CD4-positive, alpha-beta T cell (primary cell): Measurements from ENCODE around the gene PSENEN. TPM values are rescaled to one million over a fixed set of nuclear protein-coding genes. Genes with fewer than 3 reads are reported as not detected.
"Not testable (repeated sequence)": the region's sequence is repeated elsewhere in the genome, so short reads cannot be mapped to it uniquely, and the experiment has no call there.

Experiments used
- ATAC-seq: fragments of 200-7000 bp; cut with Tn5 transposase; one replicate; pipeline ENCODE4 v1.10.0; 2022; ENCODE audit warnings: mild to moderate bottlenecking; ENCODE audit not compliant: poor library complexity
- CTCF ChIA-PET: fragments of 350-600 bp; sonication (Branson Sonifier 250); formaldehyde crosslinking; loops from one replicate; lab custom pipeline; 2021; ENCODE audit warnings: antibody characterized with exemption, inconsistent platforms; lab: Charles Lee
- POLR2A ChIA-PET: fragments of 350-600 bp; sonication (Branson Sonifier 250); formaldehyde crosslinking; loops from one replicate; lab custom pipeline; 2021; ENCODE audit warnings: antibody characterized with exemption, inconsistent platforms; lab: Charles Lee
- DNase-seq, 14 experiments: peaks; one replicate each; pipeline ENCODE4 v3.0.0-alpha.2; 2013 to 2020; ENCODE audit warnings: mixed read lengths in 2 of 14
- H3K27ac ChIP-seq, 2 donors: one replicate each; pipeline versions ENCODE4 v1.5.1 to v1.7.0; 2013; ENCODE audit warnings: low read length in 2 of 2, low read depth in 1 of 2, mild to moderate bottlenecking in 1 of 2
- H3K27me3 ChIP-seq, 2 experiments: 1 replicate in 1 of 2; 2 replicates in 1 of 2; pipeline versions ENCODE4 v1.6.1 to v1.7.0; 2013; ENCODE audit warnings: low read length in 2 of 2, control low read depth in 1 of 2, mild to moderate bottlenecking in 1 of 2, moderate library complexity in 1 of 2; ENCODE audit not compliant: insufficient read depth in 2 of 2, control insufficient read depth in 1 of 2
- H3K36me3 ChIP-seq: one replicate; pipeline ENCODE4 v1.6.1; 2013; ENCODE audit warnings: low read length, control low read depth; ENCODE audit not compliant: insufficient read depth
- H3K4me1 ChIP-seq: one replicate; pipeline ENCODE4 v1.6.1; 2013; ENCODE audit warnings: low read length, control low read depth; ENCODE audit not compliant: insufficient read depth
- H3K4me3 ChIP-seq: one replicate; pipeline ENCODE4 v1.5.1; 2013; ENCODE audit warnings: mild to moderate bottlenecking, low read length, moderate library complexity
- H3K9me3 ChIP-seq, 2 experiments: 1 replicate in 1 of 2; 2 replicates in 1 of 2; pipeline versions ENCODE4 v1.6.1 to v1.7.0; 2013; ENCODE audit warnings: low read length in 2 of 2, mild to moderate bottlenecking in 2 of 2, control low read depth in 1 of 2, moderate library complexity in 1 of 2; ENCODE audit not compliant: control insufficient read depth in 1 of 2, insufficient read depth in 1 of 2
- H3K27ac Mint-ChIP-seq: one replicate; pipeline ENCODE4 v1.8.0; 2020; ENCODE audit warnings: mixed read lengths
- H3K27me3 Mint-ChIP-seq: one replicate; pipeline ENCODE4 v1.8.0; 2021; ENCODE audit warnings: mixed read lengths
- H3K36me3 Mint-ChIP-seq: one replicate; pipeline ENCODE4 v1.8.0; 2021; ENCODE audit warnings: low read depth, mixed read lengths
- H3K4me1 Mint-ChIP-seq: one replicate; pipeline ENCODE4 v1.8.0; 2021; ENCODE audit warnings: low read depth, mixed read lengths
- H3K4me3 Mint-ChIP-seq: one replicate; pipeline ENCODE4 v1.8.0; 2020; ENCODE audit warnings: mild to moderate bottlenecking, mixed read lengths
- H3K9me3 Mint-ChIP-seq: one replicate; pipeline ENCODE4 v1.8.0; 2020; ENCODE audit warnings: mixed read lengths
- intact Hi-C, 2 experiments: fragments of 100-400 bp; cut with DNase I in 1 of 2; cut with micrococcal nuclease in 1 of 2; formaldehyde crosslinking; loops; one replicate each; pipeline versions ENCODE4 v1.15.1 to v1.9.0; 2023 to 2025; cut with DNase I, micrococcal nuclease
- total RNA-seq, 174 experiments: library from RNA in 2 of 174; stranded (reverse) in 2 of 174; gene quantifications; one replicate each; pipeline ENCODE4 v1.2.3 and lab custom pipeline; 2021 to 2026
- TF ChIP-seq, protein P1 (sequence below): fragments of 200-600 bp; IDR thresholded peaks from one replicate; pipeline ENCODE4 v1.8.0; 2022; ENCODE audit warnings: antibody characterized with exemption, mild to moderate bottlenecking

The PSENEN gene
- total RNA-seq, 2 experiments from 2014 or later: 7.3 to 9.4 TPM

DNA sequence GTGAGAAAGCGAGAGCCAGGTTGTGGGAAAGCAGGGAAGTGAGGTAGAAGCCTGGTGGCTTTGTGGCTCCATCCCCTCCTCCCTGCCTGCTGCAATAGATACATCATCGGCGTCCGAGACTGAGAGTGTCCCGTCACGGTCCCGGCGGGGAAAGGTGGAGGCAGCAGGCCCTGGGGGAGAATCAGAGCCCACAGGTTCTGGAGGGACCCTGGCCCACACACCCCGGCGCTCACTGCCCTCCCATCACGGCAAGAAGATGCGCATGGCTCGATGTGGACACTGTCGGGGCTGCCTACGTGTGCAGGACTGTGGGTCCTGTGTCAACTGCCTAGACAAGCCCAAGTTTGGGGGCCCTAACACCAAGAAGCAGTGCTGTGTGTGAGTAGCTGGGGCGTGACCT is 22.6 kb upstream of the PSENEN start:
- DNase-seq (no peak), ATAC-seq (no peak)
- TF ChIP-seq, protein P1, sequence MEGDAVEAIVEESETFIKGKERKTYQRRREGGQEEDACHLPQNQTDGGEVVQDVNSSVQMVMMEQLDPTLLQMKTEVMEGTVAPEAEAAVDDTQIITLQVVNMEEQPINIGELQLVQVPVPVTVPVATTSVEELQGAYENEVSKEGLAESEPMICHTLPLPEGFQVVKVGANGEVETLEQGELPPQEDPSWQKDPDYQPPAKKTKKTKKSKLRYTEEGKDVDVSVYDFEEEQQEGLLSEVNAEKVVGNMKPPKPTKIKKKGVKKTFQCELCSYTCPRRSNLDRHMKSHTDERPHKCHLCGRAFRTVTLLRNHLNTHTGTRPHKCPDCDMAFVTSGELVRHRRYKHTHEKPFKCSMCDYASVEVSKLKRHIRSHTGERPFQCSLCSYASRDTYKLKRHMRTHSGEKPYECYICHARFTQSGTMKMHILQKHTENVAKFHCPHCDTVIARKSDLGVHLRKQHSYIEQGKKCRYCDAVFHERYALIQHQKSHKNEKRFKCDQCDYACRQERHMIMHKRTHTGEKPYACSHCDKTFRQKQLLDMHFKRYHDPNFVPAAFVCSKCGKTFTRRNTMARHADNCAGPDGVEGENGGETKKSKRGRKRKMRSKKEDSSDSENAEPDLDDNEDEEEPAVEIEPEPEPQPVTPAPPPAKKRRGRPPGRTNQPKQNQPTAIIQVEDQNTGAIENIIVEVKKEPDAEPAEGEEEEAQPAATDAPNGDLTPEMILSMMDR: no peak
- peaks cover 22% of the 10 kb centered on the region for H3K4me1 Mint-ChIP-seq
- no peaks in the 10 kb centered on the region for H3K9me3 ChIP-seq
- intact Hi-C loops: no loop called here
- no peaks in the 10 kb centered on the region for H3K9me3 Mint-ChIP-seq
- no peak overlapping the region for H3K4me3 ChIP-seq
- no peak overlapping the region for H3K27ac ChIP-seq
- H3K27ac Mint-ChIP-seq: no peak overlapping the region
- H3K4me3 Mint-ChIP-seq: no peak overlapping the region
- peaks cover 80% of the 10 kb centered on the region for H3K36me3 ChIP-seq
- no peaks in the 10 kb centered on the region for H3K27me3 Mint-ChIP-seq
- peaks cover 18% of the 10 kb centered on the region for H3K4me1 ChIP-seq
- POLR2A ChIA-PET: no interaction called here
- CTCF ChIA-PET: no interaction called here
- no peaks in the 10 kb centered on the region for H3K27me3 ChIP-seq
- peaks cover 79% of the 10 kb centered on the region for H3K36me3 Mint-ChIP-seq

DNA sequence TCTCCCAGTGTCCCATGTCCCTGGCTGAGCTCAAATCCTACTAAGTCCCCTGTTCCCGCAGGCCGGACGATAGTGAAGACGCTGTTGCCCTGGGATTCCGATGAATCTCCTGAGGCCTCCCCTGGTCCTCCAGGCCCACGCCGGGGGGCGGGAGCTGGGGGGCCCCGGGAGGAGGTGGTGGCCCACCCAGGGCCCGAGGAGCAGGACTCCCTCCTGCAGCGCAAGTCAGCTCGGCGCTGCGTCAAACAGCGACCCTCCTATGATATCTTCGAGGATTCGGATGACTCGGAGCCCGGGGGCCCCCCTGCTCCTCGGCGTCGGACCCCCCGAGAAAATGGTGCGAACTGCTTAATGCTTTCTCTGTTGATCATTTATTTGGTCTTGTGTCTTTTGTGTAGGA is 21.8 kb upstream of the PSENEN start:
- no peaks in the 10 kb centered on the region for H3K27me3 ChIP-seq
- H3K4me3 ChIP-seq: no peak overlapping the region
- Mint-ChIP-seq H3K36me3 (peaks cover 87% of the 10 kb centered on the region), H3K4me1 (peaks cover 20% of the 10 kb centered on the region), H3K9me3 (no peaks in the 10 kb centered on the region), H3K27ac (no peak overlapping the region), H3K4me3 (no peak overlapping the region), H3K27me3 (no peaks in the 10 kb centered on the region)
- no peak for ATAC-seq
- ChIA-PET CTCF (no interaction called here), POLR2A (no interaction called here)
- H3K9me3 ChIP-seq: no peaks in the 10 kb centered on the region
- TF ChIP-seq, protein P1: no peak
- intact Hi-C loops: no loop called here
- H3K4me1 ChIP-seq: peaks cover 13% of the 10 kb centered on the region
- H3K36me3 ChIP-seq: peaks cover 88% of the 10 kb centered on the region
- H3K27ac ChIP-seq: no peak overlapping the region
- no peak for DNase-seq

DNA sequence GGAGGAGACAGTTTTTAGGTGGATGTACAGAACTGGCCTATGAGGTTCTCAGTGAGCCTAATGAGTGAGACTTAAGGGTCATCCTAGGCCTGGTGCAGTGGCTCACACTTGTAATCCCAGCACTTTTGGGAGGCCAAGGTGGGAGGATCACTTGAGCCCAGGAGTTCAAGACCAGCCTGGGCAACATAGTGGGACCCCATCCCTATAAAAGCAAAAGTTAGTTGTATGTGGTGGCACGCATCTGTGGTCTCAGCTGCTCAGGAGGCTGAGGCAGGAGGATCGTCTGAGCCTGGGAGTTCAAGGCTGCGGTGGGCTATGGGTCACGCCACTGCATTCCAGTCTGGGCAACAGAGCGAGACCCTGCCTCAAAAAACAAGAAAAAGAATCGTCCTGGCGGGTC is 21.3 kb upstream of the PSENEN start:
- H3K4me1 ChIP-seq, DNase-seq, H3K4me3 ChIP-seq, POLR2A ChIA-PET, H3K27ac Mint-ChIP-seq, H3K9me3 Mint-ChIP-seq, H3K27ac ChIP-seq, H3K9me3 ChIP-seq, H3K27me3 ChIP-seq, CTCF ChIA-PET, intact Hi-C loops, ATAC-seq, H3K4me3 Mint-ChIP-seq, H3K27me3 Mint-ChIP-seq: not testable (repeated sequence)
- Mint-ChIP-seq H3K36me3 (peaks cover 90% of the 10 kb centered on the region), H3K4me1 (peaks cover 15% of the 10 kb centered on the region)
- H3K36me3 ChIP-seq: peaks cover 93% of the 10 kb centered on the region

DNA sequence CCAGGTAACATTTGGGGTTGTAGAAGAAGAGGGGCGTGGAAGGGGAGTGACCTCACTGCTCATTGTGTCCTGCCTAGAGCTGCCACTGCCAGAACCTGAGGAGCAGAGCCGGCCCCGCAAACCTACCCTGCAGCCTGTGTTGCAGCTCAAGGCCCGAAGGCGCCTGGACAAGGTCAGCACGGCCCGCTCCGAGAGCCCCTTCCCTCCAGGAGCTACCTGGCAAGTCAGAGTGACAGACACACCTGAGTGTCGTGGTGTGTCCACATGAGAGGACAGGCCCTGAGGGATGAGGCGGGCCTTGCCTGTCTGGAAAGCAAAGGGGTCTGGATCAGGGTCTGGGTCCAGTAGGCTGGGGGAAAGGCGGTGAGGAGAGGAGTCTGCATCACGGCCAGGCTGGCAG is 20.9 kb upstream of the PSENEN start:
- H3K9me3 Mint-ChIP-seq: no peaks in the 10 kb centered on the region
- no peak overlapping the region for H3K27ac Mint-ChIP-seq
- H3K36me3 Mint-ChIP-seq: peaks cover 90% of the 10 kb centered on the region
- DNase-seq (no peak), ATAC-seq (no peak)
- H3K4me3 Mint-ChIP-seq: no peak overlapping the region
- ChIA-PET POLR2A (no interaction called here), CTCF (no interaction called here)
- intact Hi-C loops: no loop called here
- H3K4me1 Mint-ChIP-seq: peaks cover 11% of the 10 kb centered on the region
- H3K36me3 ChIP-seq: peaks cover 96% of the 10 kb centered on the region
- no peaks in the 10 kb centered on the region for H3K9me3 ChIP-seq
- H3K27ac ChIP-seq: no peak overlapping the region
- H3K4me1 ChIP-seq: peaks cover 5% of the 10 kb centered on the region
- H3K4me3 ChIP-seq: no peak overlapping the region
- H3K27me3 ChIP-seq: no peaks in the 10 kb centered on the region
- TF ChIP-seq, protein P1: no peak
- H3K27me3 Mint-ChIP-seq: no peaks in the 10 kb centered on the region
